Measurements from ENCODE around the gene DDX24. TPM values are rescaled to one million over a fixed set of nuclear protein-coding genes. Genes with fewer than 3 reads are reported as not detected.

DDX24 gene
- total and polyA plus RNA-seq, 2 of the 8 experiments (the other 6 are each of a cell fraction or from before 2014, with no cell fraction given) = 89.0 to 201 TPM

- no peak for TF ChIP-seq EZH2 (IDR thresholded peaks at IDR 0.05; ENCODE audit: low read depth, low read length, severe bottlenecking)
- no peak for TF ChIP-seq YY1 (IDR thresholded peaks at IDR 0.05; ENCODE audit: low read depth, low read length)
- no peak for TF ChIP-seq RFX5 (IDR thresholded peaks at IDR 0.05; ENCODE audit: borderline replicate concordance, low read depth, low read length)
- no peak for TF ChIP-seq NRF1 (IDR thresholded peaks at IDR 0.05; ENCODE audit: low read depth, low read length)
- WGBS, 2 experiments (ENCODE audit: extremely low coverage in 1 of 2, insufficient coverage in 1 of 2, insufficient read length in 1 of 2, insufficient replicate concordance in 2 of 2, low coverage in 1 of 2, low lambda C conversion rate in 2 of 2, missing lambda C conversion rate in 1 of 2) = 92% methylated on average over 20 of the region's 20 CpGs; no CpG with 5 or more reads in 1 of the 2 experiments
- peaks cover 0 to 8% of the 10 kb centered on the region in 2 experiments for H4K20me1 ChIP-seq (replicated peaks in 1 of 2; ENCODE audit: control insufficient read depth in 1 of 2, insufficient read depth in 2 of 2, low read length in 2 of 2)
- H2BK5ac ChIP-seq (ENCODE audit: low read depth, low read length) = no peak overlapping the region
- no peak overlapping the region for H2BK120ac ChIP-seq (replicated peaks; ENCODE audit: low read depth, low read length)
- no peaks in the 10 kb centered on the region for H3K9me3 ChIP-seq (ENCODE audit: insufficient read depth in 2 of 2, low read depth in 1 of 2, low read length in 1 of 2)
- no peaks in the 10 kb centered on the region for H3K27me3 ChIP-seq (replicated peaks in 1 of 4; ENCODE audit: control insufficient read depth in 3 of 4, extremely low read depth in 1 of 4, insufficient read depth in 3 of 4, low read length in 3 of 4)
- ChIA-PET POLR2A (ENCODE audit: partially characterized antibody) (no interaction called here), CTCF (ENCODE audit: partially characterized antibody) (interaction anchor here (0.6 to 0.8 kb wide), 2 partner anchors 20 to 89 kb away, joined by 3 read pairs; no protein-coding TSS in a partner anchor)
- H4K91ac ChIP-seq (replicated peaks; ENCODE audit: insufficient read length, low read length) = no peak overlapping the region
- H2BK15ac ChIP-seq (ENCODE audit: low read length) = no peak overlapping the region
- H3K4me1 ChIP-seq (replicated peaks in 1 of 4; ENCODE audit: control insufficient read depth in 3 of 4, insufficient read depth in 4 of 4, low read length in 3 of 4) = no peaks in the 10 kb centered on the region
- H3K18ac ChIP-seq (ENCODE audit: extremely low read depth, low read length) = no peak overlapping the region
- H3K4ac ChIP-seq (replicated peaks; ENCODE audit: insufficient read length, low read depth, low read length) = no peak overlapping the region
- H4K5ac ChIP-seq (ENCODE audit: insufficient read length, low read depth, low read length) = no peak overlapping the region
- H3K9ac ChIP-seq (replicated peaks in 1 of 4; ENCODE audit: extremely low read depth in 1 of 4, low read depth in 3 of 4, low read length in 3 of 4) = no peak overlapping the region
- no peaks in the 10 kb centered on the region for H3K79me1 ChIP-seq (ENCODE audit: low read depth, low read length)
- H3K56ac ChIP-seq (replicated peaks; ENCODE audit: insufficient read length, low read depth, low read length) = no peak overlapping the region
- H2BK12ac ChIP-seq (ENCODE audit: low read depth, low read length) = no peak overlapping the region
- H3K36me3 ChIP-seq (ENCODE audit: control insufficient read depth in 2 of 4, insufficient read depth in 4 of 4, low read length in 3 of 4) = peaks cover 12 to 50% (median 22%) of the 10 kb centered on the region in 4 experiments; a peak in 6 of 8 replicates
- H3K4me2 ChIP-seq (ENCODE audit: insufficient read depth in 1 of 2, low read depth in 2 of 2, low read length in 2 of 2) = no peak overlapping the region
- H3K79me2 ChIP-seq (ENCODE audit: control insufficient read depth in 1 of 2, insufficient read depth in 2 of 2, low read length in 2 of 2) = no peaks in the 10 kb centered on the region
- no peak overlapping the region for H3K23ac ChIP-seq (ENCODE audit: insufficient read length)
- H2AK5ac ChIP-seq (ENCODE audit: low read depth, low read length) = no peak overlapping the region
- no peaks in the 10 kb centered on the region for H3K23me2 ChIP-seq (ENCODE audit: low read depth, low read length)
- no peak overlapping the region for H3K14ac ChIP-seq (ENCODE audit: insufficient read length)
- H2AFZ ChIP-seq (ENCODE audit: low read length) = no peak overlapping the region
- no peak overlapping the region for H4K8ac ChIP-seq (ENCODE audit: extremely low read depth, insufficient read depth, low read length)
- DNase-seq (ENCODE audit: low read depth in 1 of 2, low spot score in 2 of 2) (no peak), FAIRE-seq (no peak)
- H3K27ac ChIP-seq (ENCODE audit: low read depth, low read length) = no peak overlapping the region
- H3K4me3 ChIP-seq (ENCODE audit: extremely low read depth in 1 of 4, insufficient read depth in 2 of 4, low read depth in 3 of 4, low read length in 4 of 4) = no peak overlapping the region
- no peak overlapping the region for H2BK20ac ChIP-seq (ENCODE audit: low read length)
Observed at GRCh38 chr14:94044476-94045091, 36.4 kb downstream of the DDX24 start.
